NCI-H187 (cell line): Measurements from ENCODE around the gene LIN54.
"Not testable (repeated sequence)": the region's sequence is repeated elsewhere in the genome, so short reads cannot be mapped to it uniquely, and the experiment has no call there.

Source experiments
- DNase-seq, 2 experiments: peaks; one replicate each; lab custom pipeline; 2025; lab: John Stamatoyannopoulos, UW

LIN54 gene

DNA sequence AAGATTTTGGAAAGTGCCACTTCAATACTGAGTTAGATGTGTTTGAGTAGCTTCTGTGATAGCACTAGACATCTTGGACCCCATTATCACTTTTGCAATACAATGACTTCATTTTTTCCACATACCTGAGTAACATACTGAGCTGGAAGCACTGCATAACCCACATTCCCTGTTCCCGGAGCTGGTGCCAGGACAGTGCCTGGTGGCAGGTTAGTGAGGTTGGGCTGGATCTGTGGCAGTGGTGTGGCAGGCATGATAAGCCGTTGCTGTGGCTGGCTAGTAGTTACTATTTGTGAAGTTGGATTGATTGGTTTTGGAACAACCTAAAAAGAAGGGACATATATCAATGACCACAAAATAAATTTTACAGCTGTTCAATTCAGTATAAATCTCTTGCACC is 71.2 kb downstream of the LIN54 start:
- no peak for DNase-seq

DNA sequence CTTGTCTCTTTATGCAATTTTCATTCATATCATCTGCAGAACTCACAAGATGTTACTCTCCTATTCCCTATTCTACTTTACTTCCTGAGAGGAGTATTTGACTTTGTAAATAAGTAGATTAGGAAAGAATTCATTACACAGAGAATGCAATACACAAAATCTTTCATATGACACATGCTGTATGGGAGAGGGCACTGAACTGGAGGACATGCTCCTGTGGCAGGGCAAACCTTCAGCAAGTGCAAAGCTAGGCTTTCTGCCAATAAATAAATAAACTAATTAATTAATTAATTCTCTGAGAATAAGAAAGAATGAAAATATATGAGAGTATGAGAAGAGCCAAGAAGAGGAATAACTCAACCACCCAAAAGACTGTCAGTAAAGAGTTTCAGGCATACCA is 76.2 kb downstream of the LIN54 start:
- no peak for DNase-seq

DNA sequence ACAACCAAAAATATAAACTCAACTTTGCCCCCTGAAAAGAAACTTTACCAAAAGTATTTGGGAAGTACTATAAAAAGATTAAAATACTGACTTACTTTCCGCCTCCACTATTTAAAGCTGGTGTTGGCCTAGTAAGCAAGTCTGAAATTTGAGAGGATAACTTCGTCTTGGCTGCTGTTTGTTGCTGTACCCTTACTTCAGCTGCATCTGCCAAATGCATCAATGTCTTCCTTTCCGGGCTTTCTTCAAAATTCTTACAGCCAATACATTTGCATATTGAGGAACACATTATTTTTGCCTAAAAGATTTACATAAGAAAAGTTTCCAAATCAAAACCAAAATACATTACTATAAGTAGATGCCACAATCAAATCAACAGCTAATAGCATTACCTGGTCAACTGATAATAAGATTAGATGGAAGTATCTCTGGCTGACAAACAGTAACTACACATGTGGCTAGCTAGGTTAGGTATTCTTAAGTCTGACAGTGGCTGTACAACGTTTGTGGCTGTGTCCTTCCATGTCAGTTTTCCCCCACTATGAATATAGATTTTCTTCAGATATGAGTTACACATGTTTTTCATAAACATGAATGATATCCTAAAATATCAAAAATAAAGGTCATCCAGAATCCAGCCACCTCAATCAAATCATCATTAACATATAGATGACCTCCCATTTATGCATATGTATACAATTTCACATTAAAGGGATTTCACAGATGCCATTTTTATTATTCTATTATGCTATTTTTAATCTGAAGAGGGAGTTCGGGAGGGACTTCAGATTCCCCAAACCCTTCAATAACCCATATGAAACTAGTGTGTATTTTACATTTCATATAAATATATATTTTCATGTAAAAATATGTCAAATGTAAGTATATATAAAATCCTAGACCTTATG is 79.5 kb downstream of the LIN54 start:
- no peak for DNase-seq

DNA sequence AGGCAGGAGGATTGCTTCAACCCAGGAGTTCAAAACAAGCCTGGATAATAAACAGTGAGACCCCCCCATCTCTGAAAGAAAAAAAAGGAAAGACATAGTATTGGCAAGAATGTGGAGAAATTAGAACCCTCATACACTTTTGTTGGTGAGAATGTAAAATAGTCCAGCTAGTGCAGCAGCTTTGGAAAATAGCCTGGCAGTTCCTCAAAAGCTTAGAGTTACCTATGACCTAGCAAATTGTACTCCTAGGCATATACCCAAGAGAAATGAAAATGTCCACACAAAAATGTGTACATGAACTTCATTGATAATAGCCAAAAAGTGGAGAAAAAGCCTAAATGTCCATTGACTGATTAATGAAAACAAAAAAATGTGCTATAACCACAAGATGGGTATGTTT is 88.8 kb downstream of the LIN54 start:
- no peak for DNase-seq

DNA sequence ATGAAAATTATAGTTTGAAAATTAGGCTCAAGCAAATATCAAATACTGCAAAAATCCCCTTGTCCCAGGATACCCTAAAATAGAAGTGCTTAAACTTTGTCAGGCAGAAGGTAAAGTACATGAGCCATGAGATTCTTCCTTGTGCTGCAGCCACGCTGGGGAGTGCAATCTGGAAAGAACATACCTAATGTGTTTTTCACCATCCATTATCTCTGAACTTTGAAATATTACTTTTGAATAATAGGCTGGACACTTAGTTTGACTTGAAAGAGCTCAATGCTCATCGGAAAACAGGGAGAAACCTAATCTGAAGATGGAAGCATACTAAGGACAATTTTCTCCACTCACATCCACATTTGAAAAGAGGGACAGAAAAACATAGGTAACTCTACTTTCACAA is 91.2 kb downstream of the LIN54 start:
- DNase-seq = no peak

DNA sequence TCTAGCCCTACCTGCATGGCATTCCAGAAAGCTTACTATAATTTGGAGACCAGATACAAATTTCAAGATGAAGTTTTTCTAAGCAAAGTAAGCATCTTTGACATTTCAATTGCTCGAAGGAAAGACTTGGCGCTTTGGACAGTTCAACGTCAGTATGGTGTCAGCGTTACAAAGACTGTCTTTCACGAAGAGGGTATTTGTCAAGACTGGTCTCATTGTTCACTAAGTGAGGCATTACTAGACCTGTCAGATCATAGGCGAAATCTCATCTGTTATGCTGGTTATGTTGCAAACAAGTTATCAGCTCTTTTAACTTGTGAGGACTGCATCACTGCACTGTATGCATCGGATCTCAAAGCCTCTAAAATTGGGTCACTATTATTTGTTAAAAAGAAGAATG is 92.5 kb downstream of the LIN54 start:
- DNase-seq = no peak

DNA sequence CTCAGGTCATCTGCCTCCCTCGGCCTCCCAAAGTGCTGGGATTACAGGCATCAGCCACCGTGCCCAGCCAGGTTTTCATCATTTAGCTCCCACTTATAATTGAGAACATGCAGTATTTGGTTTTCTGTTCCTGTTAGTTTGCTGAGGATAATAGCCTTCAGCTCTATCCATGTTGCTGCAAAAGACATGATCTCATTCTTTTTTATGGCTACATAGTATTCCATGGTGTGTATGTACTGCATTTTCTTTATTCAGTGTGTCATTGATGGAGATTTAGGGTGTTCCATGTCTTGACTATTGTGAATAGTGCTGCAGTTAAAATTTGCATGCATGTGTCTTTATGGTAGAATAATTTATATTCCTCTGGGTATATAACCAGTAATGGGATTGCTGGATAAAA is 96.7 kb downstream of the LIN54 start:
- not testable (repeated sequence) for DNase-seq

DNA sequence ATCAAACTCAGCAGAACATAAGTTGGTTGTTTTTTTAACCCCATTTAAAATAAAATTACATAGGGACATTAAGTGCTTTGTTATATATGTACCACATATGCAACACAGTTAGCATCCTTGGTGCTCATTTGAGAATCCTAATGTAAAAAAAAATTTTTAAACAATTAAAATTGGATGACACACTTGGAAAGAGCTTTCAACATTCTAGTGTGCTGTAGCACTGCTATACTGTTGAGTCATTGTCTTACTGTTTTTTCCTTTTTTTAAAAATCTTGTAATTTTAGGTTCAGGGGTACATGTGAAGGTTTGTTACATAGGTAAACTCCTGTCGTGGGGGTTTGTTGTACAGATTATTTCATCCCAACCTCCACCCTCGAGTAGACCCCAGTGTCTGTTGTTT is 97.3 kb downstream of the LIN54 start:
- DNase-seq = no peak

DNA sequence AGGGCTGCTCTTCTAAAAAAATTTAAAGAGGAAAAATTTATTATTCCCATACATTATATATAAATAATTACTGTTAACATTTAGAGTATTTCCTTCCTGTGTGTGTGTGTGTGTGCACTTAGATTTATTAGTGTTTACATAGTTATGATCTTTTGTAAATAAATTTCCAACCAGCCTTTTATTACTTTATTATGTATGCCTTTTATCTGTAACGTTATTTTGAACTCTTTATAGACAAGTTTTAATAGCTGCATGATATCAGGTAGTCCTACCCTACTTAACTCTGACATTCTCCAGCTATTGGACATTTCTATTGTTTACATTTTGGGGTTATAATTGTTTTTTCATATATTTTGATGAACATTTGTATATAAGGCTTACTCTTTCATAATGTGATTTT is 101.3 kb downstream of the LIN54 start:
- DNase-seq = no peak

DNA sequence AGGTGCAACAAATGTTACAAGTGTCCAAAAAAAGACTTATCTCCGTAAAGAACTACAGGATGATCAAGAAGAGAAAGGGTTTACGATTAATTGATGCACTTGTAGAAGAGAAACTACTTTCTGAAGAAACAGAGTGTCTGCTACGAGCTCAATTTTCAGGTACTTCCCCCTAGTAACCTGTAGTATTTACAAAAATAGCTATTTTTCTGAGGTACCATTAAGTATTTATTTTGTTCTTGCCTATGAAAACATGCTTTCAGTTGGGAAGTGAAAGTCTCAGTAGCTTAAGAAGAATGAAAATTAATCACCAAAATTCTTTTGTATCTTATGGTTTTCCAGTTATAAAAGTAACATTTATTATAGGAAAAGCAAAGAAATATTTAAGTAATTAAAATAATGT is 104.2 kb downstream of the LIN54 start:
- DNase-seq = no peak

DNA sequence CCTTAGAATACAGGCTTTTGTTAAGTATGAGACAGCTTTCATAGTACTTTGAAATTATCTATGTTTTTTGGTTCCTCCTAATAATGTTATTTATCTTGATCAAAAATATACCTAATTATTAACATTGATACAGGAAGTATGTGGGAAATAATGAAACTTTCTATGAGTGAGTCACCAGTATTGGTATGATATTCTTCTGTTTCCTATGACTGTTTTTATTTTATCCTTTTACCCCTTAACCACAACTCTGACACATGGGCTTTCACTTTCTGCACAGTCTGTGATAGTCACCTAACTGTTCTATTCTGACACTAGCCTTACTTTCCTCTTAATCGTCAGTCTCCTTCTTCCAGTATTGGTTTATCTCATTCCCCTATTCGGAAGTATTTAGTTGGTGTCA is 105.4 kb downstream of the LIN54 start:
- DNase-seq = no peak

DNA sequence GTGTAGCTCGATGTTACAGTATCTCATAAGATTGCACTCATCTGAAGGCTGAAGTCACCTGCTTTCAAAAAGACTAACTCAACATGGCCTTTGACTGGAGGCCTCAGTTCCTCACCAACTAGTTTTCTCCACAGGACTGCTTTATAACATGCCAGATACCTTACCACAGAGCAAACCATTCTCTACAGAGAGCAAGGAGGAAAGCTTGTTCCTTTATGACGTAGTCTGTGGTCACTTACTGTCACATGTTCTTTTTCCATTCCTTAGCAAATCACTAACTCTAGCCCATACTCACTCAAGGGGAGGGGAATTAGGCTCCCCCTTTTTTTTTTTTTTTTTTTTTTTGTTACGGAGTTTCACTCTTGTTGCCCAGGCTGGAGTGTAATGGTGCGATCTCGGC is 106.9 kb downstream of the LIN54 start:
- no peak for DNase-seq

DNA sequence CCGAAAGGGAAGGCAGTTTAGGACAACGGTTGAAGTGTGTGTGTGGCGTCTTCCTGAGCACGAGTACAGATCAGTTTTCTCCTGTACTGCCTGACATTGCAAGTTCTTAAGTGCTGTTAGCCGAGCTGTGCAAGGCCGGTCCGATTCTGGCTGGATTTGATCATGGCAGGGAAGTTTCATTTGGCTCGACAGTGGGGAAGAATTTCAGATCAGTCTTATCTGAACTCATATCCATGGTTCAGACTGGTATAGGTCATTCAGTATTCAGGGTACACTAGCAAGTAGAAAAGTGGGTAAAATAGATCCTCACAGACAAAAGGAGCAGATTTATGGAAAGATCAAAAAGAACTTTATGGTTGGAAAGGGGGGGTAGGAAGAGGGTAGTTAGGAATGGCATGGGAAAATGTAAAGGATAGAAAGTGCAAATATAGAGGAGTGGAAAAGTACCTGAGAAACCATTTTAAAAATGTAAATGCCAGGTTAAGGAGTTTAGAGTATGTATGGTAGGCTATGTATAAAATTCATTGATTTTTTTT is 109.4 kb downstream of the LIN54 start:
- DNase-seq = no peak

DNA sequence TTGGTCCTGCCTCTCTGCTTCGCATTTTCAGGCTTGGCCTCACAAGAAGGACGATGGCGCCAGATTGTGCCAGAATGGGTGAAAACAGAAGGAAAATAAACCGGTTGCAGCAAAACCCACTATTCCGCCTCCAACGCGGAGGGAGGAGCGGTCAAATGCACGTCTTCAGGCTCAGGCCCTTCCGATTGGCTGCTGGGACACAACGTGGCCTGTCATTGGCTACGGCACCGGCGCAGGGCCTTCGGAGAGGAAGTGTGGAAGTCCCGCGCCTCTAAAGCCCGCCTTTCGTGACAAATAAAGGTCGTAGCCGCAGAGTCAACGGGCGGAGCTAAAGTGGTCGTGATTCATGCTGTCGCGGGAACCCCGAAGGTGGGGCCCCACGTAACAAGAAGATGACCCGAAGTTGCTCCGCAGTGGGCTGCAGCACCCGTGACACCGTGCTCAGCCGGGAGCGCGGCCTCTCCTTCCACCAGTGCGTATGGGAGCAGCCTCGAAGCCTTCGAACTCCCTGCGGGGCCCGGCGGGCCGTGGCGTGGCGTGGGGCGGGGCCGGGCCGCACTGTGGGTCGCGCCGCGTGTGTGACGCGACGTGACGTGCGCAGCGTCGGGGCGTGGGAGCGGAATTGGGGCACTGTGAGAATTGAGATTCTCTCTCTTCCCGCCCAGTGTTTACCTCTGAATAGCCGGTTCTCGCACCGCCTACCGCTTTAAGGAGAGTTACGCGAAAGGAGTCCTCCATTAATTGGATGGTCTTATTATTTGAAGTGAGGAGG is 110.0 kb downstream of the LIN54 start, which contains the start of gene THAP9:
THAP9 (plus strand) TSS at position 325 of the 772 bp plus-strand sequence; CDS start at position 393, 68 bp downstream.
- peak; percentile 96 to 98 for DNase-seq

DNA sequence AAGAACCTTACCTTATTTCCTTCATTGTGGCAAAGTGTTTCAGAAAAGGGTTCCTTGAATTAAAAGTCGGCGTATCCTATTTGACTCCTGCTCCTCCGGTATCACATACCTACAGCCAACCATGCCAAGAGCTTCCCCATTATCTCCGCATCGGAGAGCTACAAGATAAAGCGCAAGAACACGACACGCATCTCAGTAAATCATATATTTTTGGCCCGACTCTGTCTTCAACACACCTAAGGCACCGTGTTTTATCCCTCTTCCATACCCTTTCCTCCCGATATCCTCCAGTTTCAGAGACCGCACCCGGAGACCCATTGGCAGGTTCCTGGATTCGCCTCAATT is 110.6 kb downstream of the LIN54 start:
- DNase-seq = peak in 1 of 2 experiments; percentile 82

DNA sequence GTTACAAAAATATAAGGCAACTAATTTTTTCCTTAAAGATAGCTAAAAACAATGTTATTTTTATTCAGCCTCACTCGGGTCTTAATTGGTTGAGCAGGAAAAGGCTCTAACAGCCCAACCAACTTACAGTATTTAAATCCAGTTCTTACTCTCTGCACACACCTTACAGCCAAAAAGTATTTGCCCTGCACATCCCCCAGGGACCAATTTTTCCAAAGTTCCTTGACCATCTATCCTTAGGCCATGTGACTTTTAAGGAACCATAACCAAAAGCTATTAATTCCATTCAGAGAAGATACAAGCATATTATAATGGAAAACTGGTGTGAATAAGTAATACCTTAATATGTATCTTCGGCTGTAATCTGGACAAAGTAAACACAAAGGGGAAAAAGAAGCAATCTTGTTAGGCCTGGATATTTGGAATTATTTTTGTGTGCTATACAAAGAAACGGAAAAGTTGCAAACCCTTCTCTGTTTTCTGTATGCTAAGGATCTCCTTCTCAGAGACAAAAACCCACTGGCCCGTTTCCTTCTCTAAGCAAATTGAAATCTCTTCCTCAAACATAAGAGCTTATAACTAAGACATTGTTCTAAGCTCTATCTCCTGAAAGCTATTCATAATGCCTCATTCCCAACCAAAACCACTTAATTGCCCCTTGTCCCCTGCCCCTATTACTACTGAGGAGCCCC is 111.1 kb downstream of the LIN54 start:
- DNase-seq = peak in 1 of 2 experiments; percentile 67

DNA sequence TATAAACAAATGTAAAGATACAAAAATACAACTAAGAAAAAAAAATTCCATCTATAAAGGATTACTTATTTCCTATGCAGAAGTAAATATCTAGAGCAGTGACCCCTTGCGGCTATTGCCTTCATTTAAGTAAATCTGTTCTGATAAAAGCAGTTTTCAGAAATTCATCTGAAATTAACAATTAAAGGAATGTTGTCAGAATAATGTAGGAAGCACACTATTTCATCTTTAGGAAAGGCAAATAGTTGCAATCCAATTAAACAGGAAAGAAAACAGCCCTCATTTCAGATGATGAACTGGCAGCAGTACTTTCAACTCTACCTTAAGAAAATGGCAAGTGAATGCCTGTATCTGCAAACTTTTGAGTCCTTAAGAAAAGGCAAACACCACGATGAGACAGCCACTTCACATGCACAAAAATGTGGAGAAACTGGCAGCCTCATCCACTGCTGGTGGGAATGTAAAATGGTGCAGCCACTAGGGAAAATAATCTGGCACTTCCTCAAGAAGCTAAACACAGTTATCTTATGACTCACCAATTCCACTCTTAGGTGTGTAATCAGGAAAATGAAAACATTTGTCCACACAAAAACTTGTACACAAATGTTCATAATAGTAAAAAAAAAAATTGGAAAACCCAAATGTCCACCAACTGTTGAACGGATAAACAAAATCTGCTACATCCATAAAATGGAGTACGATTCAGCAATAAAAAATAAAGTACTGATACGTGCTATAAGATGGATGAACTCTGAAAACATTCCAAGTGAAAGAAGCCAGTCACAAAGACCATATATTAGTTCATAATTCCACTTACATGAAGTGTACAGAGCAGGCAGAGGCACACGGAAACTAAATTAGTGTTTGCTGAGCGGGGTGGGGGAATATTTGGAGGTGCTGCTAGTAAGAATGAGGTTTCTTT is 112.0 kb downstream of the LIN54 start:
- no peak for DNase-seq

DNA sequence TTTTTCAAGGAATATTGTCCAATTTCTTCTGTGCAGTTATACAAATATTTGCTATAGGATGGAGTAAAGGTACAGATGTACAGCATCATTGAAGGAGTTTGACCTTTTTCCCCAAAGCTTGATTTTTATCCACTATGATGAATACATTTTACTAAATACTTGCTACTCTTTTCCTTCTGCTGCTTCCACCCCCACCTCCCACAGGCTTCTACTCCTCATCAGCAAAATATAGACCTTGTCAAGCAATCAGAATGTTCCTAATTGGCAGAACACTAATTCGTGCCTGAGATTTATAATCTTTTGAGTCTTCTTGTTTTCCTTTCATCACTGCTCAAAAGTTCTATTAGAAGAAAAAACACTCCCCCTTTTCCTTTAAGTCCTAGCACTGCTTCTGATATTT is 113.9 kb downstream of the LIN54 start:
- DNase-seq = no peak

DNA sequence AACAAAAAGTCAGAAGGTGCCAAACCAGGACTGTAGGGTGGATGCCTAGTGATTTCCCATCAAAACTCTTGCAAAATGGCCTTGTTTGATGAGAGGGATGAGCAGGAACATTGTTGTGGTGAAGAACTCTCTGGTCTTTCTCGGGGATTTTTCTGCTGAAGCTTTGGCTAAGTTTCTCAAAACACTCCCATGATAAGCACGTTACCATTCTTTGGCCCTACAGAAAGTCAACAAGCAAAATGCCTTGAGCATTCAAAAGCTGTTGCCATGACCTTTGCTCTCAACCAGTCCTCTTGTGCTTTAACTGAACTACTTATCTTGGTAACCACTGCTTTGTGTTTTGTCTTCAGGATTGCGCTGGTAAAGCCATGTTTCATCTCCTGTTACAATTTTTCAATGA is 116.7 kb downstream of the LIN54 start:
- no peak for DNase-seq

DNA sequence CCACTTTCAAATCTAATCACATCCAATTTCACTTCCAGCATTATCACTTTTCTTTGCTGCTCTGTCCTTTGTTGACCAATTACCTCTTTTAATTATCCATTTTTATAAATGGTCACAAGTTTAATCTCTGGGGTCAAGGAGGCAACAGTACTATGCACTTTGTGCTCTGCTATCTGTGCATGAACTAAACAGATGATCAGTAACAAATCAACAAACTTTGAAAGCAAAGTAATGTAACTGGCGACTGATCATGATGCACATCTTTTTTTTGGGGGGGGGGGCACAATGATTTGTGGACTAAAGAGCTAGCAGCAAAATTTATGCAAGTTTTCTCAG is 118.2 kb downstream of the LIN54 start:
- no peak for DNase-seq

DNA sequence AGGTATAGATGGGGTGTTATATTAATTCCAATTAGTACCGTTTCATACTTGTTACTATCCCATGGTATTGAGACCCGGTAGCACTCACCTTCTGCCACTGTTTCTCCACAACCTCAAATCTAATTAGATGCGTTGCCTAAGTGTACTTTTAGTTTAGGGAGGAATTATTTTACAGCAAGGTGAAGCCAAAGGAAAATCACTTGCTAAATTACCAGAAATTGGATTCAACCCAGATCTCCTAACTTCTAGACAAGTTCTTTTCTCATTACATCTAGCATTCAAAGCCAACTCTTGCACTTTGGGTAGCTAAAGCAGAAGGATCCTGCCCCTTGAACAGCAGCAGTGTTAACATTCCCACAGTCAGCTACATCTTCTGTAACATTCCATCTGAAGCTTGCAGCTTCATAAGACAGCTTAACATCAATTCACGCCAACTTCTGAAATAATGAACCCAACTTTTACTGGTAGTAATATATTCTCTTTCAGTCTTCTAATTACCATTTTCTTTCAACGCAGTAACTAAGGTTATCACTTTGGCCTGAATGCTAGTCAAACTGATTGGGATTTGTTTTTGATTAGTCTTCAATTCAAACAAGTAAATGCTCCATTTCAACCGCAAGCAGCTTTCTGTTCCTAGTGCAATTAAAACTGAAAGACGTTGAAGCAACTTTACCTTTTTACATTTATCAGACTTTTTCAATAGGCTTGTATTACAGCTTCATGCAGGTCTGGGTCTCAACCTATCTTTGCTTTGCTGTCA is 118.7 kb downstream of the LIN54 start:
- no peak for DNase-seq
